Stomach (tissue), 9 donors: ENCODE measurements around the gene SLC5A2. TPM values are rescaled to one million over a fixed set of nuclear protein-coding genes. Genes with fewer than 3 reads are reported as not detected.

Experiments
- DNase-seq, 2 donors: peaks; one replicate each; pipeline versions ENCODE4 v3.0.0 to v3.0.0-alpha.2; 2013 to 2019
- H3K27ac ChIP-seq, 5 donors: fragments of 200-600 bp in 4 of 5; sonication (generic) in 4 of 5; one replicate each; pipeline ENCODE4 v1.5.1; 2013 to 2019; ENCODE audit warnings: mild to moderate bottlenecking in 1 of 5, moderate library complexity in 1 of 5
- H3K27me3 ChIP-seq, 3 donors: fragments of 200-600 bp; sonication (generic); one replicate each; pipeline ENCODE4 v1.5.1; 2017 to 2019; ENCODE audit warnings: mixed run types in 1 of 3
- H3K36me3 ChIP-seq, 4 donors: fragments of 200-600 bp; sonication (generic); 1 replicate in 3 of 4; 2 replicates in 1 of 4; pipeline ENCODE4 v1.5.1; 2016 to 2019
- H3K4me1 ChIP-seq, 4 donors: fragments of 200-600 bp; sonication (generic); one replicate each; pipeline ENCODE4 v1.5.1; 2016 to 2019
- H3K4me3 ChIP-seq, 4 donors: fragments of 200-600 bp; sonication (generic) in 3 of 4; one replicate each; pipeline ENCODE4 v1.5.1; 2016 to 2019; ENCODE audit warnings: mild to moderate bottlenecking in 1 of 4
- H3K9me3 ChIP-seq, 4 donors: fragments of 200-600 bp; sonication (generic); one replicate each; pipeline ENCODE4 v1.5.1; 2016 to 2019
- EP300 ChIP-seq: sonication (generic); formaldehyde crosslinking; IDR thresholded peaks from one replicate; pipeline ENCODE4 v1.6.1; 2017; ENCODE audit warnings: antibody characterized with exemption
- POLR2A ChIP-seq, 4 donors: fragments of 450-650 bp; IDR thresholded peaks; one replicate each; pipeline ENCODE4 v1.6.1; 2016; ENCODE audit warnings: antibody characterized with exemption in 4 of 4, control low read depth in 2 of 4, mild to moderate bottlenecking in 1 of 4, moderate library complexity in 1 of 4
- POLR2AphosphoS5 ChIP-seq, 3 donors: sonication (generic); formaldehyde crosslinking; IDR thresholded peaks; one replicate each; pipeline ENCODE4 v1.6.1; 2016; ENCODE audit warnings: antibody characterized with exemption in 3 of 3
- WGBS, 5 donors: extraction: QIAGEN DNeasy Blood & Tissue Kit in 3 of 5; methylation state at CpG; one replicate each; pipeline versions ENCODE4 v1.1.5 to v1.1.7; 2013 to 2018; 5-methylcytosine and 5-hydroxymethylcytosine counted together
- intact Hi-C: fragments of 100-400 bp; cut with DNase I; formaldehyde crosslinking; loops from one replicate; pipeline ENCODE4 v1.15.1; 2023; ENCODE audit warnings: low total_unique reads
- polyA plus RNA-seq, 3 donors: library from polyadenylated mRNA; stranded (reverse); fragments of 200-250 nt; gene quantifications; one replicate each; pipeline ENCODE4 v1.2.3, GENCODE V29; 2013
- total RNA-seq, 5 donors: library from RNA; depleted of rRNA; stranded (reverse); fragments of >200 nt; gene quantifications; one replicate each; pipeline versions ENCODE4 v1.1.0 to v1.2.3, GENCODE V29; 2014 to 2016
- TF ChIP-seq, protein P1 (sequence below), 7 experiments: fragments of 450-650 bp in 4 of 7; fragments of 200-600 bp in 3 of 7; sonication (generic) in 3 of 7; IDR thresholded peaks; one replicate each; pipeline ENCODE4 v1.5.1; 2016 to 2019; ENCODE audit warnings: antibody characterized with exemption in 7 of 7, control low read depth in 2 of 7, mild to moderate bottlenecking in 1 of 7
- donor health status: healthy with polysubstance abuse.
- donor health status: Bipolar disorder and iron deficiency.
- donor health status: healthy.

The SLC5A2 gene
- total and polyA plus RNA-seq, 8 donors, result 0.62 to 1.8 (median 0.76) TPM; not detected in 5

- intact Hi-C loops, result no loop called here
- Histone ChIP-seq H3K27me3 (no peaks in the 10 kb centered on the region), H3K4me3 (no peak overlapping the region), H3K4me1 (peaks cover 2 to 11% (median 4%) of the 10 kb centered on the region in 4 donors), H3K27ac (no peak overlapping the region), H3K9me3 (no peaks in the 10 kb centered on the region), H3K36me3 (peaks cover 45 to 61% (median 58%) of the 10 kb centered on the region in 4 donors)
- WGBS, 5 donors, result 86 to 95% (median 91%) methylated on average over 19 to 20 of the region's 20 CpGs
- no peak for DNase-seq
- TF ChIP-seq POLR2A (IDR thresholded peaks at IDR 0.05), result no peak
- no peak for TF ChIP-seq POLR2AphosphoS5 (IDR thresholded peaks at IDR 0.05)
- no peak for TF ChIP-seq EP300
- TF ChIP-seq, protein P1, sequence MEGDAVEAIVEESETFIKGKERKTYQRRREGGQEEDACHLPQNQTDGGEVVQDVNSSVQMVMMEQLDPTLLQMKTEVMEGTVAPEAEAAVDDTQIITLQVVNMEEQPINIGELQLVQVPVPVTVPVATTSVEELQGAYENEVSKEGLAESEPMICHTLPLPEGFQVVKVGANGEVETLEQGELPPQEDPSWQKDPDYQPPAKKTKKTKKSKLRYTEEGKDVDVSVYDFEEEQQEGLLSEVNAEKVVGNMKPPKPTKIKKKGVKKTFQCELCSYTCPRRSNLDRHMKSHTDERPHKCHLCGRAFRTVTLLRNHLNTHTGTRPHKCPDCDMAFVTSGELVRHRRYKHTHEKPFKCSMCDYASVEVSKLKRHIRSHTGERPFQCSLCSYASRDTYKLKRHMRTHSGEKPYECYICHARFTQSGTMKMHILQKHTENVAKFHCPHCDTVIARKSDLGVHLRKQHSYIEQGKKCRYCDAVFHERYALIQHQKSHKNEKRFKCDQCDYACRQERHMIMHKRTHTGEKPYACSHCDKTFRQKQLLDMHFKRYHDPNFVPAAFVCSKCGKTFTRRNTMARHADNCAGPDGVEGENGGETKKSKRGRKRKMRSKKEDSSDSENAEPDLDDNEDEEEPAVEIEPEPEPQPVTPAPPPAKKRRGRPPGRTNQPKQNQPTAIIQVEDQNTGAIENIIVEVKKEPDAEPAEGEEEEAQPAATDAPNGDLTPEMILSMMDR (IDR thresholded peaks at IDR 0.05), result no peak
Observed at GRCh38 chr16:31465788-31466370, 17.0 kb upstream of the SLC5A2 start.

GRCh38 chr16:31466381-31466841 is 16.5 kb upstream of the SLC5A2 start:
- no peak overlapping the region for H3K4me3 ChIP-seq
- TF ChIP-seq POLR2A (IDR thresholded peaks at IDR 0.05) (no peak), EP300 (no peak), POLR2AphosphoS5 (IDR thresholded peaks at IDR 0.05) (no peak)
- TF ChIP-seq, protein P1 (IDR thresholded peaks at IDR 0.05), result no peak
- DNase-seq, result no peak
- no peaks in the 10 kb centered on the region for H3K9me3 ChIP-seq
- peaks cover 45 to 60% (median 58%) of the 10 kb centered on the region in 4 donors for H3K36me3 ChIP-seq
- peaks cover 6 to 11% (median 8%) of the 10 kb centered on the region in 4 donors for H3K4me1 ChIP-seq
- 87 to 95% (median 91%) methylated on average over 14 to 18 of the region's 18 CpGs for WGBS, 5 donors
- intact Hi-C loops, result no loop called here
- no peak overlapping the region for H3K27ac ChIP-seq
- H3K27me3 ChIP-seq, result no peaks in the 10 kb centered on the region

GRCh38 chr16:31467151-31467773 is 15.7 kb upstream of the SLC5A2 start:
- TF ChIP-seq POLR2AphosphoS5 (IDR thresholded peaks at IDR 0.05) (no peak), EP300 (no peak), POLR2A (IDR thresholded peaks at IDR 0.05) (no peak)
- TF ChIP-seq, protein P1 (IDR thresholded peaks at IDR 0.05), result no peak
- Histone ChIP-seq H3K4me3 (no peak overlapping the region), H3K27me3 (peaks cover 0 to 7% (median 0%) of the 10 kb centered on the region in 3 donors), H3K9me3 (no peaks in the 10 kb centered on the region), H3K36me3 (peaks cover 38 to 52% (median 52%) of the 10 kb centered on the region in 4 donors), H3K27ac (no peak overlapping the region), H3K4me1 (peaks cover 6 to 16% (median 16%) of the 10 kb centered on the region in 4 donors)
- DNase-seq, result peak in 1 of 2 donors; percentile 10
- WGBS, 5 donors, result 82 to 95% (median 84%) methylated on average over 5 of the region's 5 CpGs
- intact Hi-C loops, result no loop called here

- H3K4me3 ChIP-seq, result no peak overlapping the region
- H3K9me3 ChIP-seq, result no peaks in the 10 kb centered on the region
- intact Hi-C loops, result no loop called here
- H3K27ac ChIP-seq, result no peak overlapping the region
- 84 to 99% (median 93%) methylated on average over 5 of the region's 5 CpGs for WGBS, 5 donors
- no peak for DNase-seq
- peaks cover 0 to 13% (median 0%) of the 10 kb centered on the region in 3 donors for H3K27me3 ChIP-seq
- H3K4me1 ChIP-seq, result peaks cover 6 to 22% (median 22%) of the 10 kb centered on the region in 4 donors
- H3K36me3 ChIP-seq, result peaks cover 32 to 46% (median 46%) of the 10 kb centered on the region in 4 donors
- TF ChIP-seq POLR2AphosphoS5 (IDR thresholded peaks at IDR 0.05), result no peak
- no peak for TF ChIP-seq EP300
- TF ChIP-seq POLR2A (IDR thresholded peaks at IDR 0.05), result no peak
- TF ChIP-seq, protein P1 (IDR thresholded peaks at IDR 0.05), result no peak
Observed at GRCh38 chr16:31467858-31468257, 15.1 kb upstream of the SLC5A2 start.
